ENCODE results near the gene NOS1AP.
A peak's percentile ranks its signal among the peaks of the same experiment; 100 is the strongest.

Gene NOS1AP

DNA sequence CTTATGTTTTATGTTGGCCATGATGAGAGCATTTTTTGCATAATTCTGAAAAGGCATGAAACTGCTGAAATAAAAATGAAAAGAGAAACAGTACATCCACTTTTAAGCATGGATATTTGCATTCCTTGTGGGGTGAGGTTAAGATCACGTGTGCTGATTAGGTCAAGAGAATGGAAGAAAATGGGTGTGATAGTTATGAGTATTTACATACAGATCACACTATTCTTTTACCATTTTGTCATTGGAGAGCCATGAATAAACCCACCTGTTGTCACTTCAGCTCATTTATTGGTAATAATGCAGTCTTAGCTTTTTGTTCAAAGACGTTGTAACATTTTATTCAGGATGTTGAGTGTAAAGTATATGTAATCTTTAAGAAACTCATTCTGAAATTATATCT, 153.2 kb downstream of the NOS1AP start:
- TF ChIP-seq ZFX (IDR thresholded peaks at IDR 0.05): no peak
- TF ChIP-seq, protein P1, sequence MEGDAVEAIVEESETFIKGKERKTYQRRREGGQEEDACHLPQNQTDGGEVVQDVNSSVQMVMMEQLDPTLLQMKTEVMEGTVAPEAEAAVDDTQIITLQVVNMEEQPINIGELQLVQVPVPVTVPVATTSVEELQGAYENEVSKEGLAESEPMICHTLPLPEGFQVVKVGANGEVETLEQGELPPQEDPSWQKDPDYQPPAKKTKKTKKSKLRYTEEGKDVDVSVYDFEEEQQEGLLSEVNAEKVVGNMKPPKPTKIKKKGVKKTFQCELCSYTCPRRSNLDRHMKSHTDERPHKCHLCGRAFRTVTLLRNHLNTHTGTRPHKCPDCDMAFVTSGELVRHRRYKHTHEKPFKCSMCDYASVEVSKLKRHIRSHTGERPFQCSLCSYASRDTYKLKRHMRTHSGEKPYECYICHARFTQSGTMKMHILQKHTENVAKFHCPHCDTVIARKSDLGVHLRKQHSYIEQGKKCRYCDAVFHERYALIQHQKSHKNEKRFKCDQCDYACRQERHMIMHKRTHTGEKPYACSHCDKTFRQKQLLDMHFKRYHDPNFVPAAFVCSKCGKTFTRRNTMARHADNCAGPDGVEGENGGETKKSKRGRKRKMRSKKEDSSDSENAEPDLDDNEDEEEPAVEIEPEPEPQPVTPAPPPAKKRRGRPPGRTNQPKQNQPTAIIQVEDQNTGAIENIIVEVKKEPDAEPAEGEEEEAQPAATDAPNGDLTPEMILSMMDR (conservative IDR thresholded peaks at IDR 0.05): no peak
- no peak overlapping the region for H3K27ac ChIP-seq

DNA sequence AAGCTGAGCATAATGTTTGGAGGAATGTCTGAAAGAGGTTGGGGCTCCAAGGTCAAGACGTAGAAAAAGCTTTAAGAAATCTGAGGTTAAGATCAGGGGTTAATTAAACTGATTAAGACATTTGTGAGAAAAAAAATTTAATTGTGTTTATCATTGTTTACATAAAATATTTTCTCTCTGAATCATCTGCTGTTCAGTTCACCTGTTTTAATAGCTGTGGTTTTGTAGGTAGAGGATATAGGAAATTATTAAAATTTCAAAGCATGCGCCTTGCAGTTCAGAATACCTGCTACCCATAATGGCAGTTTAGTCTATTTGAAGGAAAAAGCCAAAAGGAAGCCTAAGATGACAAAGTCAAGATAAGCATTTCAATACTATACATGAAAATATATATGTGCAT, 154.0 kb downstream of the NOS1AP start:
- TF ChIP-seq, protein P1 (conservative IDR thresholded peaks at IDR 0.05): no peak
- TF ChIP-seq ZFX (IDR thresholded peaks at IDR 0.05): no peak
- H3K27ac ChIP-seq: no peak overlapping the region

DNA sequence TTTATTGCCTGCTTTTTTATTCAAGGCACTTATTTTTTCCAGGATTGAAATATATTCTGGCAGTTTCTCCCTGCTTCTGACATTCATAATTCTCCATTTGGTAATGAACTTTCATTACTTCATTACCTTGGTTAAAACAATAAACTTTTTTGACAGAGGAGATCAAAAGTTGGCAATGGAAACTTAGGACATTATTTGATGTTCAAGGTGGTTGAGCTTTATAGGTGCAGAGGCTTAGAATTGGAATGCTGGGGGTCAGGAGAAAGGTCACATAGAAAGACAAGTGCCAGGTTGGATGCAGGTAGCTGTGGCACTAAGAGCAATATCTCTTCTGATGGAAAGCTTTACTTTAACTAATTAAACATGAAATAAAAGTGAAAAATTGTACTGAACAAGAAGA, 154.8 kb downstream of the NOS1AP start:
- TF ChIP-seq, protein P1 (conservative IDR thresholded peaks at IDR 0.05): no peak
- TF ChIP-seq ZFX (IDR thresholded peaks at IDR 0.05): no peak
- H3K27ac ChIP-seq: no peak overlapping the region

DNA sequence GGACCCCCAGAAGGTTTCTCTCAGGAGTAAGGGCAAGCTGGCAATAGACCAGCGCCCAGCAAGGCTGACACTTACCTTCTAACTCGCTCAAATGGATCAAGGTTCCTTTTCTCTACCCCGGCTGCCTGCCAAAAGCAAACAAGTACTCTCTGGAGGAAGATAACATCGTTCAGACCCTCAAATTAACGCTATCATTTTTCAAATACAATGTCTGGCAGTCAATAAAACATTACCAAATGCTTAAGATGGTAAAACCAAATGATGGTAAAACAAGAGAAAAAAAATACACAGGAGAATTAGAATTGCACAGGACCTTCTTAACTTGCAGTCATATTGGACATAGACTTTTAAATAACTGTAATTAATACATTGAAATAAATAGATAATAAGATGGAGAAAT, 159.1 kb downstream of the NOS1AP start:
- TF ChIP-seq ZFX (IDR thresholded peaks at IDR 0.05): no peak
- TF ChIP-seq, protein P1 (conservative IDR thresholded peaks at IDR 0.05): no peak
- H3K27ac ChIP-seq: no peak overlapping the region

DNA sequence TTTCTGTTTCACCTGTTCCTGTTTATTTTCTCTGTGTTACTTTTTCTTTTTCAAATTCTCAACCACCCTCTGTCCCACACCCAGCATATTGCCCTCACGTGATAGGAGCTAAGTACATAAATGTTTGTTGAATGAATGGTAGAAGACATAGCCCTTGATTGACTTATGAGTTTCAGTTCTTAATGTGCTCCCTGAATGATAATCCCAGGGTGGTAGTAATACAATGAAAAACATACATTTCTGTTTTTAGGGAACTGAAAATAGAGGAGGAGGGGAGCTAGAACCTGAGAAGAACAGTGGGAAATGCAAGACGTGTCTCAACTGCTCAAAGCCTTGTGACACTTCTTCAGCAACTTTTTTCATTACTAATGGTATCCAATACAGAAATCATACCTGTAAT, 160.1 kb downstream of the NOS1AP start:
- no peak overlapping the region for H3K27ac ChIP-seq
- TF ChIP-seq ZFX (IDR thresholded peaks at IDR 0.05): no peak
- TF ChIP-seq, protein P1 (conservative IDR thresholded peaks at IDR 0.05): no peak

DNA sequence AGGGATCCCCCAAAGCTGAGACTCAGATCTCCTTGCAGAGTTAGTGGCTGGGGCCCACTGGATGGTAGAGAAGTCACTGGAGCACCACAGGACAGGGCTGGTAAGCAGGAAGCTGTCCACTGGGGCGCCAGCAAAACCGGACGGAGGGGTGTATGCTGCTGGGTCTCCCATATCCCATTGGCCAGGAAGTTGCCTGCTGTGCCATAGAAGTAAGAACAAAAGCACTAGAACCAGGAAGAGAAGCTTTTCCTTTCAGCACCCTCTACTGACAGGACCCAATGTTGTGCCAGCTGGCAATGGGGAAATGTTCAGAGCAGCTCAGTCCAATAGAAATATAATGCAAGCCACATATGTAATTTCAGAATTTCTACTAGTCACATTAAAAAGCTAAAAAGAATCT, 160.6 kb downstream of the NOS1AP start:
- no peak overlapping the region for H3K27ac ChIP-seq
- no peak for TF ChIP-seq ZFX (IDR thresholded peaks at IDR 0.05)
- TF ChIP-seq, protein P1 (conservative IDR thresholded peaks at IDR 0.05): peak; percentile 39

DNA sequence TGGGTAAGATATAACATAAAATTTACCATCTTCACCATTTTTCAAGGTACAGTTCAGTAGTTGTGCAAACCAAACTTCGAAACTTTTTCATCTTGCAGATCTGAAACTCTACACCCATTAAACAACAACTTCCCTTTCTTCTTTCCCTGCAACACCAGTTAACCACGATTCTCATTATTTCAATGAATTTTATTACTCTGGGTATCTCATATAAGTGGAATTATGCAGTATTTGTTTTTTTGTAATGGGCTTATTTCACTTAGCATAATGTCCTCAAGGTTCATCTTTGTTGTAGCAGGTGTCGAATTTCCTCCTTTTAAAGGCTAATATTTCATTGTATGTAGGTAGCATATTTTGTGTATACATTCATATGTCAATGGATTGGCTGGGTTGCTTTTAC, 161.0 kb downstream of the NOS1AP start:
- no peak overlapping the region for H3K27ac ChIP-seq
- TF ChIP-seq, protein P1 (conservative IDR thresholded peaks at IDR 0.05): peak; percentile 25; the same call in 1 of the 2 replicates
- TF ChIP-seq ZFX (IDR thresholded peaks at IDR 0.05): no peak

Data from C4-2B (cell line).